WTC11 (cell line): Measurements from ENCODE around the gene KNOP1. TPM values are rescaled to one million over a fixed set of nuclear protein-coding genes. Genes with fewer than 3 reads are reported as not detected.

ENCODE experiments used
- total RNA-seq: library from RNA; stranded (reverse); gene quantifications from 3 replicates; pipeline ENCODE4 v1.2.3, GENCODE V29; 2021

Gene KNOP1
- total RNA-seq, 1 experiment from 2014 or later, result 102 TPM

Other genes with a start within 250 kb of the KNOP1 start
- 58.3 to 65.7 TPM (median 60.6 TPM) in 3 replicates for gene GDE1, start 196.1 kb downstream of the KNOP1 start, total RNA-seq
- gene CCP110, start 194.3 kb downstream of the KNOP1 start, total RNA-seq, result 17.9 to 23.9 TPM (median 19.5 TPM) in 3 replicates
- 59.7 to 71.7 TPM (median 65.5 TPM) in 3 replicates for gene VPS35L, start 162.5 kb downstream of the KNOP1 start, total RNA-seq
- gene IQCK, start within 50 bp of the KNOP1 start, total RNA-seq, result 5.2 to 6.0 TPM (median 5.8 TPM) in 3 replicates
- gene GPRC5B, start 166.6 kb upstream of the KNOP1 start, total RNA-seq, result 104 to 107 TPM (median 105 TPM) in 3 replicates